Activated CD8-positive, alpha-beta memory T cell treated with anti-CD3 and anti-CD28 coated beads, Interleukin-2, amount 50 U/mL, for 24 hours (primary cell): ENCODE measurements around the gene BRMS1.
"Not testable (repeated sequence)": the region's sequence is repeated elsewhere in the genome, so short reads cannot be mapped to it uniquely, and the experiment has no call there.

ENCODE experiments used
- DNase-seq: peaks from one replicate; pipeline ENCODE4 v3.0.0-alpha.2; 2020; ENCODE audit errors: extremely low read depth

BRMS1 gene

GRCh38 chr11:66322732-66323427 lies 22.0 kb downstream of the BRMS1 start:
- no peak for DNase-seq

- DNase-seq, result no peak
These were observed 23.3 kb downstream of the BRMS1 start for GRCh38 chr11:66321606-66322005.

GRCh38 chr11:66320748-66321147 lies 24.2 kb downstream of the BRMS1 start:
- not testable (repeated sequence) for DNase-seq

- DNase-seq, result not testable (repeated sequence)
These were observed 24.6 kb downstream of the BRMS1 start for GRCh38 chr11:66320289-66320688.

- no peak for DNase-seq
These were observed 26.3 kb downstream of the BRMS1 start for GRCh38 chr11:66318600-66318970.

GRCh38 chr11:66317723-66318599 lies 26.9 kb downstream of the BRMS1 start:
- no peak for DNase-seq

- no peak for DNase-seq
These were observed 27.6 kb downstream of the BRMS1 start for GRCh38 chr11:66317322-66317722.

- DNase-seq, result no peak
These were observed 28.1 kb downstream of the BRMS1 start, which contains the start of gene CD248 for GRCh38 chr11:66316849-66317251. Gene CD248, minus strand, starts transcription at chr11:66317044. Its CDS starts 17 bp downstream, at chr11:66317027.

- DNase-seq, result no peak
These were observed 28.7 kb downstream of the BRMS1 start for GRCh38 chr11:66315921-66316811.

- DNase-seq, result no peak
These were observed 29.4 kb downstream of the BRMS1 start for GRCh38 chr11:66315498-66315885.

- DNase-seq, result no peak
These were observed 30.1 kb downstream of the BRMS1 start for GRCh38 chr11:66314561-66315497.

- no peak for DNase-seq
These were observed 30.8 kb downstream of the BRMS1 start for GRCh38 chr11:66314186-66314501.

GRCh38 chr11:66313321-66314185 lies 31.4 kb downstream of the BRMS1 start:
- DNase-seq, result no peak

GRCh38 chr11:66312549-66313320 lies 32.2 kb downstream of the BRMS1 start:
- peak; percentile 91 for DNase-seq

GRCh38 chr11:66311965-66312548 lies 32.8 kb downstream of the BRMS1 start:
- DNase-seq, result peak; percentile 88

GRCh38 chr11:66311470-66311964 lies 33.4 kb downstream of the BRMS1 start:
- no peak for DNase-seq

GRCh38 chr11:66310803-66311440 lies 34.0 kb downstream of the BRMS1 start:
- DNase-seq, result not testable (repeated sequence)

GRCh38 chr11:66310324-66310723 lies 34.6 kb downstream of the BRMS1 start:
- DNase-seq, result no peak
